HG02870 (cell line): ENCODE measurements around the gene ARFRP1.

Source experiments
- ATAC-seq: cut with Tn5 transposase; IDR thresholded peaks from one replicate; pipeline ENCODE4 v1.9.1; 2021; ENCODE audit warnings: mild to moderate bottlenecking, moderate library complexity; ENCODE audit not compliant: unreplicated experiment

ARFRP1 gene

GRCh38 chr20:63692436-63693082, 15.2 kb downstream of the ARFRP1 start:
- no peak for ATAC-seq

- no peak for ATAC-seq
Observed at GRCh38 chr20:63691711-63692435, 15.9 kb downstream of the ARFRP1 start.

- ATAC-seq = no peak
Observed at GRCh38 chr20:63690898-63691710, 16.7 kb downstream of the ARFRP1 start.

GRCh38 chr20:63690003-63690897, 17.5 kb downstream of the ARFRP1 start:
- no peak for ATAC-seq

- no peak for ATAC-seq
Observed at GRCh38 chr20:63689046-63690002, 18.5 kb downstream of the ARFRP1 start.

GRCh38 chr20:63688228-63689045, 19.3 kb downstream of the ARFRP1 start:
- no peak for ATAC-seq

- no peak for ATAC-seq
Observed at GRCh38 chr20:63687419-63688178, 20.2 kb downstream of the ARFRP1 start.

GRCh38 chr20:63686492-63687321, 21.1 kb downstream of the ARFRP1 start:
- no peak for ATAC-seq

- no peak for ATAC-seq
Observed at GRCh38 chr20:63686094-63686491, 21.7 kb downstream of the ARFRP1 start.

GRCh38 chr20:63685269-63686026, 22.3 kb downstream of the ARFRP1 start:
- no peak for ATAC-seq

- ATAC-seq = no peak
Observed at GRCh38 chr20:63682384-63683139, 25.2 kb downstream of the ARFRP1 start.

GRCh38 chr20:63681609-63682142, 26.1 kb downstream of the ARFRP1 start:
- no peak for ATAC-seq

GRCh38 chr20:63680857-63681608, 26.7 kb downstream of the ARFRP1 start:
- no peak for ATAC-seq

- ATAC-seq = no peak
Observed at GRCh38 chr20:63680427-63680826, 27.3 kb downstream of the ARFRP1 start.
